HG03060 (cell line): ENCODE data around the gene HAUS5.
"Not testable (repeated sequence)": the region's sequence is repeated elsewhere in the genome, so short reads cannot be mapped to it uniquely, and the experiment has no call there.

Experiments used
- ATAC-seq: cut with Tn5 transposase; IDR thresholded peaks from one replicate; pipeline ENCODE4 v1.9.1; 2021; ENCODE audit warnings: low read depth, moderate number of reproducible peaks; ENCODE audit not compliant: unreplicated experiment

The HAUS5 gene

GRCh38 chr19:35607170-35607569, 5.4 kb upstream of the HAUS5 start:
- not testable (repeated sequence) for ATAC-seq

GRCh38 chr19:35607661-35608060, 4.9 kb upstream of the HAUS5 start:
- no peak for ATAC-seq

DNA sequence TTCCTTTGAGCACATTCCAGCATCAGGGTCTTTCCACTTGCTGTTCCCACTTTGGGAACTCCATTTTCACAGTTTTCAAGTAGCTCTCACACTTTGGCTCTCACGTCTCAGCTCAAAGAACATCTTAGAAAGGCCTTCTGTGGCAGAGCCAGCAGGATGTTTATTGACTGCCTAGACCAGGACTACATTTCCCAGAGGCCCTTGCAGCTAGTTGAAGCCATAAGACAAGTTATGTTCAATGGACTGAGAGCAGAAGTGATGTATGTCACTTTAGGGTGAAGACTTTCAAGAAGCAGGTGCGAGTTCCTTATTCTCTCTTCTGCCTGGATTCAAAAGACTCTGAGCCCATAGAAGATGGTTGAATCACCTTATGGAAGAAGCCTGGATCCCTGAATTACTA, 4.3 kb upstream of the HAUS5 start:
- ATAC-seq: no peak

DNA sequence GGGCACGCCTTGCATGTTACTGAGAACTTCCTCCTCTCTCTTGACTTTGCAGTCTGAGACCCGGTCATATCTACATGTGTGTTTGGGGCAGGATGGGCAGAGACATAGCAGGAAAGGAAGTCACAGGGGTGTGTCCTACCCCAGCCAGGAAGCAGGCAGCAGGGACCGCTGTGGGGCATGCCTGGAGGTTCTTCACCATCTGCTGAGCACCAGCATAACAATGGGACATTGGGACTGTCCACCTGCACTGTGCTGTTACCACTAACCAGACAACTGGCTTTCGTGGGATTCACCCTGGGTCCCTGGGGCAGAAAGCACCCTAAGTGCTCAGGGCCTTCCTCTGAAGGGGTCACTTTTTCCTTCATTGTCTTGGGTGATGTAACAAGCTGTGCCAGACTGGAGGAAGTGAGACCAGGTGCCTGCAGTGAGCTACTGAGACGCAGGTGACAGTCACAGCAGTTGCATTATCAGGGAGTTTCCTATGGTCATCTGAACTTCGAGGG, 2.6 kb upstream of the HAUS5 start:
- no peak for ATAC-seq

DNA sequence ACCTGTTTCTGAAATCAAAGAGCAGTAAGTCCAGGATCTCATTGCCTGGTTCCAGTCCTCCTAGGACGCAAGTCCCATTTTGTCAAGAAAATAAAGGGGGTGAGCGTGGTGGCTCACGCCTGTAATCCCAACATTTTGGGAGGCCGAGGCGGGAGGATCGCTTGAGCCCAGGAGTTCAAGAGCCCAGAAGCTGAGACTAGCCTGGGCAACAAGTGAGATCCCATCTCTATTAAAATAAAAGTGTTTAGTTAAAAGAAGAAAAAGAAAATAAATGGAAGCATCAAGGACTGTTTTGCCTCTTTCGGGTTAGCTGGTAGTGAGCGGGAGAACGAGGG, 344 bp upstream of the HAUS5 start:
- ATAC-seq: no peak

- ATAC-seq: no peak
Measured at GRCh38 chr19:35613574-35613973, 1.0 kb downstream of the HAUS5 start.

GRCh38 chr19:35615036-35615435, 2.5 kb downstream of the HAUS5 start:
- ATAC-seq: no peak

GRCh38 chr19:35618857-35619256, 6.3 kb downstream of the HAUS5 start:
- ATAC-seq: no peak

DNA sequence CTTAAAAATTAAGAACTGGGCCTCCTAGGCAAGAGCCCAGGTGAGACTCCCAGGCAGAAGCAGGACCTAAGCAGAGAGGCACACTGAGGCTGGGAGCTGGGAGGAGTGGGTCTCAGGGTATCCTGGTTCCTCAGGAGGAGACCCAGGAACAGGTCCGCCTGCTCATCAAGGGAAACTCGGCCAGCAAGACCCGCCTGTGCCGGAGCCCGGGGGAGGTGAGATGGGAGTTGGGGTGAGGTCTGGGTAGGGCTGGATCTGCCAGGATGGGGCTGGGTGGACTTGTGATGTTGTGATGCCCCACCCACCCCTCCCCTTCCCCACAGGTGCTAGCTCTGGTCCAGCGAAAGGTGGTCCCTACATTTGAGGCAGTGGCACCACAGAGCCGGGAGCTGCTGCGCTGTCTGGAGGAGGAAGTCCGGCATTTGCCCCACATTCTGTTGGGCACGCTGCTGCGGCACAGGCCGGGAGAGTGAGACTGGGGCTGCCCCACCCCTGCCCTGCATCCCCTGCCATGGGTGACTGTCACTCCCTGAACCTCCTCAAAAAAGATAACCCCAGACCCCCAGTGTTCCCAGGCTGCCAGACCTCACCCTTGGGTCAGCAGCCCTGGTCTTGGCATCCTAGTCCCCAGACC, 6.9 kb downstream of the HAUS5 start:
- no peak for ATAC-seq

DNA sequence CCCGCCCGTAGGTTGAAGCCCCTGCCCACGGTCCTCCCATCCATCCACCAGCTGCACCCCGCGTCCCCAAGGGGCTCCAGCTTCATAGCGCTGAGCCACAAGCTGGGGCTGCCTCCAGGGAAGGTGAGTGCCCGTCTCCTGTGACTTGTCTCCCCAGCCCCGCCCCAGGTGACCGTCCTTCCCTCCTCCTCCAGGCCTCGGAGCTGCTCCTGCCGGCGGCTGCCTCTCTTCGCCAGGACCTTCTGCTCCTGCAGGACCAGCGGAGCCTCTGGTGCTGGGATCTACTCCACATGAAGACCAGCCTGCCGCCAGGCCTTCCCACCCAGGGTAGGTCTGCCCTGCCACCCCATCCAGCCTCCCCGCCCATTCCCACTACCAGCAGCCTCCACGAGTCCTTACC, 7.5 kb downstream of the HAUS5 start:
- no peak for ATAC-seq

DNA sequence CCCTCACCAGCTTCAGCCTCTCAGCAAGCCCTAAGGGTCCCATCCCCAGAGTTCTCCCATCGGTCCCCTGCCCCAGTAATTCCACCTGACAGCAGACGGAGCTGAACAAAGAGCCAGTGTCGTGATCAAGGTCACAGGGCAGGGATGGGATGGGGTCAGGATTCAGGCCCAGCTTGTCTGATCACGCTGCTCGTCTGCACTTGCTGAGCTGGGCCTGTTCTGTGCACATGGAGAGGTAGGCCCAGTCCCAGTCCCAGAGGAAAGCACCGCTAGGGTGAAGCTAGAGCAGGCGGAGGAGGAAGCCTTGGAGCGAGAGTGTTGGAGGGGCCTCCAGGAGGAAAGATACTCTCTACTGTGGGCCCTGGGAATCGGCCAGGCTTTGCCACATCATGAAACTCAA, 9.2 kb downstream of the HAUS5 start:
- ATAC-seq: no peak

DNA sequence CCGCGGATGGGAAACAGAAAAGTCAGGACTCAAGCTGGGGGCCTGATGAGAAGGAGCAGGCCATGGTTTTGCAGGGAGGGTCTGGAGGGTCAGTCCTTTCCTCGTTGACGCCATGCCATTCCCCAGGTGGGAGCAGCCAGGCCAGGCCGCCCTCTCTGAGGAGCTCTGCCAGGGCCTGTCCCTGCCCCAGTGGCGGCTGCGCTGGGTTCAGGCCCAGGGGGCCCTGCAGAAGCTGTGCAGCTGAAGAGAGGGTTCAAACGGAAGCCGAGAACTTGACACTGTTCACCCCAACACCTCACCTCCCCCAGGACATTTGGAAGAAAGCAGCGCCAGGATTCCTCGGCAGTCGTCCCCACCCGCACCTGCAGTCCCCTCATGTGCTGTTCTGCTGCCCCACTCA, 10.2 kb downstream of the HAUS5 start:
- ATAC-seq: no peak

- ATAC-seq: no peak
Measured at GRCh38 chr19:35623327-35624010, 10.9 kb downstream of the HAUS5 start.

DNA sequence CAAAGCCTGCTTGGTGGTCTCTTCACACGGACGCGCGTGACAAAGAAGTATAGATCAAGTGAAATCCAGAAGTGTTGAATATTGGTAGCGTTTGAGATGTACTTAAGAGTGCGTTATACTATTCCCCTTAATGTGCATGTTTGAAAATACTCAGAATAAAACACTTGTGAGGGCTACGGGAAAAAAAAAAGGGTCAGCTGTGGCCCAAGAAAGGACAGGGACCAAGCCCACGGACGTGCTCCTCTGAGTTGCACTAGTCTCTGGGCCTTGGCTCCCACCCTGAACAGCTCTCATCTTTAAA, 15.7 kb downstream of the HAUS5 start:
- ATAC-seq: no peak

DNA sequence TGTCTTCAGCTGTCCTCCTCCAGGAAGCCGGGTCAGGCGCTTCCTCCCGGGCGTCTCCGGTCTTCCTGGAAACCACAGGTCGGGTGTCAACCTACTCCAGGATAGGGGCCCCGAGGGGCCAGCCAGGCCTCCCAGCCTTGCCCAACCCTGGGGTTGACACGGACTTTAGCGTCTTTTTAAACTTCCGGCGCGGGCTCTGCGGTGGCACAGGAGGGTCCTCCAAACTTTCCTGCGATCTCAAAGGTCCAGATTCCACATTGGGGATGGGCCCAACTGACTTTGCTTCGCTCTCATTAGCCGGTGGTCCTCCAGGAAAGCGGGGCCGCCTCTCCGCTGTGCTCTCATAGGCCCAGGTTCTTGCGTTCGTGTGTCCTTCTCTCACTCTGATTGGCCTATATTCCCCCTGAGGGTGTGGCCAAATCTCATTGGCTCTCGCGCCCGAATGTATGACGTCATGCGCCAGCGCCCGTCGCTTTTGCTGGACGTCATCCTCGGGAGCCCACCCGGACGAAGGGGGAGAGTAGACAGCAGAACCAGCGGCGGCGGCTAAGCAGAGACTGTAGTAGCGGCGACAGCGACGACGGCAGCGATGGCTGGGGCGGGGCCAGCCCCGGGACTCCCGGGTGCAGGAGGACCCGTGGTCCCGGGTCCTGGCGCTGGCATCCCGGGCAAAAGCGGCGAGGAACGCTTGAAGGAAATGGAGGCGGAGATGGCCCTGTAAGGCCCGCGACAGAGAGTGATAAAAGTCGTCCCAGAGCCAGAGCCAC, 16.2 kb downstream of the HAUS5 start, which contains the start of gene RBM42:
Gene RBM42, plus strand, starts transcription at position 472 of the 767 bp plus-strand sequence. Its CDS starts 118 bp downstream, at position 590.
- peak; percentile 94 for ATAC-seq

DNA sequence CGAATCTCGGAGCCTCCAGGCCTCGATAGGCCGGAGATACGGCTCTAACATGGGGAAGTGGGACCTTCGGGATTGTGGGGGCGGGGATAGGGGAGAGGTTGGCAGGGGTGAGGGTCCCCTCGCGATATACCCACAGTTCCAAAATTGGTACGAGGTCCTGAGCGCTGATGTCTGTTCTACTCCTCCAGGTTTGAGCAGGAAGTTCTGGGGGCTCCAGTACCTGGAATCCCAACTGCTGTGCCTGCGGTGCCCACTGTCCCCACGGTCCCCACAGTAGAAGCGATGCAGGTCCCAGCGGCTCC, 16.7 kb downstream of the HAUS5 start:
- ATAC-seq: no peak

GRCh38 chr19:35633727-35634440, 21.3 kb downstream of the HAUS5 start:
- ATAC-seq: no peak

GRCh38 chr19:35636651-35637050, 24.1 kb downstream of the HAUS5 start:
- no peak for ATAC-seq

- no peak for ATAC-seq
Measured at GRCh38 chr19:35637165-35637564, 24.6 kb downstream of the HAUS5 start.

- no peak for ATAC-seq
Measured at GRCh38 chr19:35639321-35639639, 26.7 kb downstream of the HAUS5 start.

DNA sequence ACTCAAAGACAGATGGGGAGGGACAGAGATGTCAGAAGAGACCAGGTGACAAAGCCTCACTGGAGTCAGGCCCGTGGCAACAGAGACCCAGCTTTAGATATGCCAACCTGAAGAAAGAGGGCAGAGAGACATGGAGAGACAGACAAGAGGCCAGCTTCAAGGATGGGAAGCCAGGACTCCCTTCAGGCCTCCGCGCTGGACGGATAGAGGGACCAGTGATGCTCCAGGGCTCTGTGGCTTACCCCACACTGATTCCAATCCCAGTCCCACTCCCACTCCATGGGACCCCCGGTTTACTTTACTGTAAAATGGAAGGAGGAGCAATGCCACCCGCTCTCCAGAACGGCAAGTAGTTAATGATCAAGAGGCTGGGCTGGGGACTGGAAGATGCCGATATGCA, 27.3 kb downstream of the HAUS5 start:
- ATAC-seq: no peak
